ENCODE measurements around the gene DLD.
"Not testable (repeated sequence)": the region's sequence is repeated elsewhere in the genome, so short reads cannot be mapped to it uniquely, and the experiment has no call there.

DLD gene

GRCh38 chr7:107945332-107945731, 54.3 kb downstream of the DLD start:
- no peak for DNase-seq (ENCODE audit: low spot score)

GRCh38 chr7:107946451-107946850, 55.5 kb downstream of the DLD start:
- no peak for DNase-seq (ENCODE audit: low spot score)

- DNase-seq (ENCODE audit: low spot score): no peak
Observed at GRCh38 chr7:107946881-107947280, 55.9 kb downstream of the DLD start.

- no peak for DNase-seq (ENCODE audit: low spot score)
Observed at GRCh38 chr7:107948645-107949442, 57.9 kb downstream of the DLD start.

- no peak for DNase-seq (ENCODE audit: low spot score)
Observed at GRCh38 chr7:107949443-107949935, 58.5 kb downstream of the DLD start.

GRCh38 chr7:107951172-107951787, 60.3 kb downstream of the DLD start:
- DNase-seq (ENCODE audit: low spot score): no peak

- no peak for DNase-seq (ENCODE audit: low spot score)
Observed at GRCh38 chr7:107951896-107952295, 60.9 kb downstream of the DLD start.

- no peak for DNase-seq (ENCODE audit: low spot score)
Observed at GRCh38 chr7:107953265-107953923, 62.4 kb downstream of the DLD start.

GRCh38 chr7:107953924-107954303, 62.9 kb downstream of the DLD start:
- DNase-seq (ENCODE audit: low spot score): no peak

GRCh38 chr7:107955394-107955793, 64.4 kb downstream of the DLD start:
- no peak for DNase-seq (ENCODE audit: low spot score)

- DNase-seq (ENCODE audit: low spot score): not testable (repeated sequence)
Observed at GRCh38 chr7:107956950-107957349, 66.0 kb downstream of the DLD start.

- DNase-seq (ENCODE audit: low spot score): no peak
Observed at GRCh38 chr7:107957436-107957835, 66.5 kb downstream of the DLD start.

- no peak for DNase-seq (ENCODE audit: low spot score)
Observed at GRCh38 chr7:107958764-107959526, 68.0 kb downstream of the DLD start.

- no peak for DNase-seq (ENCODE audit: low spot score)
Observed at GRCh38 chr7:107959527-107959898, 68.5 kb downstream of the DLD start.

- no peak for DNase-seq (ENCODE audit: low spot score)
Observed at GRCh38 chr7:107960272-107960671, 69.3 kb downstream of the DLD start.

GRCh38 chr7:107961405-107961804, 70.4 kb downstream of the DLD start:
- no peak for DNase-seq (ENCODE audit: low spot score)

- no peak for DNase-seq (ENCODE audit: low spot score)
Observed at GRCh38 chr7:107962817-107963216, 71.8 kb downstream of the DLD start.

GRCh38 chr7:107964510-107964909, 73.5 kb downstream of the DLD start:
- DNase-seq (ENCODE audit: low spot score): no peak

- DNase-seq (ENCODE audit: low spot score): no peak
Observed at GRCh38 chr7:107966711-107967110, 75.7 kb downstream of the DLD start.

- DNase-seq (ENCODE audit: low spot score): no peak
Observed at GRCh38 chr7:107967420-107967819, 76.4 kb downstream of the DLD start.

GRCh38 chr7:107968449-107968848, 77.5 kb downstream of the DLD start:
- no peak for DNase-seq (ENCODE audit: low spot score)

GRCh38 chr7:107969856-107970255, 78.9 kb downstream of the DLD start:
- DNase-seq (ENCODE audit: low spot score): no peak
